Natural killer cell (primary cell): ENCODE measurements around the gene UBE3B. TPM values are rescaled to one million over a fixed set of nuclear protein-coding genes. Genes with fewer than 3 reads are reported as not detected.

ENCODE experiments used
- ATAC-seq, 3 donors: fragments of 150-1000 bp in 2 of 3; fragments of 200-7000 bp in 1 of 3; cut with Tn5 transposase; 1 replicate in 1 of 3; 2 replicates in 2 of 3; pipeline ENCODE4 v1.10.0; 2021; ENCODE audit warnings: mild to moderate bottlenecking in 2 of 3, moderate library complexity in 2 of 3
- DNase-seq, 2 donors: peaks; one replicate each; pipeline versions ENCODE4 v3.0.0 to v3.0.0-alpha.2; 2013 to 2021; ENCODE audit warnings: mixed read lengths in 1 of 2
- H3K27ac ChIP-seq: one replicate; pipeline ENCODE4 v1.5.1; 2013; ENCODE audit warnings: mild to moderate bottlenecking, low read length
- H3K27me3 ChIP-seq: one replicate; pipeline ENCODE4 v1.6.1; 2013; ENCODE audit warnings: low read length; ENCODE audit not compliant: control insufficient read depth, insufficient read depth
- H3K36me3 ChIP-seq: one replicate; pipeline ENCODE4 v1.6.1; 2013; ENCODE audit warnings: low read length; ENCODE audit not compliant: control insufficient read depth, insufficient read depth
- H3K4me1 ChIP-seq: one replicate; pipeline ENCODE4 v1.6.1; 2013; ENCODE audit warnings: low read length; ENCODE audit not compliant: control insufficient read depth, insufficient read depth
- H3K4me3 ChIP-seq: one replicate; pipeline ENCODE4 v1.5.1; 2013; ENCODE audit warnings: low read length
- H3K9me3 ChIP-seq: one replicate; pipeline ENCODE4 v1.6.1; 2013; ENCODE audit warnings: low read length; ENCODE audit not compliant: control insufficient read depth, insufficient read depth
- H3K27ac Mint-ChIP-seq, 2 donors: one replicate each; pipeline ENCODE4 v1.8.0; 2022; ENCODE audit warnings: mild to moderate bottlenecking in 2 of 2, mixed read lengths in 2 of 2, moderate library complexity in 1 of 2
- H3K27me3 Mint-ChIP-seq, 2 donors: one replicate each; pipeline ENCODE4 v1.8.0; 2022; ENCODE audit warnings: low read depth in 2 of 2, mixed read lengths in 2 of 2
- H3K36me3 Mint-ChIP-seq: one replicate; pipeline ENCODE4 v1.8.0; 2022; ENCODE audit warnings: mixed read lengths
- H3K4me1 Mint-ChIP-seq, 2 donors: one replicate each; pipeline ENCODE4 v1.8.0; 2022; ENCODE audit warnings: mixed read lengths in 2 of 2
- H3K4me3 Mint-ChIP-seq: one replicate; pipeline ENCODE4 v1.8.0; 2022; ENCODE audit warnings: mild to moderate bottlenecking, moderate library complexity, mixed read lengths
- H3K9me3 Mint-ChIP-seq, 2 donors: one replicate each; pipeline ENCODE4 v1.8.0; 2022; ENCODE audit warnings: mixed read lengths in 2 of 2
- CTCF ChIP-seq: fragments of 200-600 bp; IDR thresholded peaks from one replicate; pipeline ENCODE4 v1.8.0; 2022; ENCODE audit warnings: antibody characterized with exemption
- WGBS: methylation state at CpG from one replicate; pipeline ENCODE4 v1.1.7; 2013; ENCODE audit warnings: missing lambda C conversion rate; ENCODE audit not compliant: insufficient coverage; 5-methylcytosine and 5-hydroxymethylcytosine counted together
- intact Hi-C: fragments of 100-400 bp; cut with micrococcal nuclease; formaldehyde crosslinking; loops from one replicate; pipeline ENCODE4 v1.14.2; 2022
- total RNA-seq, 4 donors: library from RNA; stranded (reverse); fragments of 120-200 nt in 1 of 4; gene quantifications; one replicate each; pipeline versions ENCODE4 v1.2.3 to v1.2.4, GENCODE V29; 2013 to 2022

UBE3B gene
- total RNA-seq, 3 donors from 2014 or later (not counting 1 experiment from before 2014, with no cell fraction given), result 32.2 to 46.7 (median 39.5) TPM

DNA sequence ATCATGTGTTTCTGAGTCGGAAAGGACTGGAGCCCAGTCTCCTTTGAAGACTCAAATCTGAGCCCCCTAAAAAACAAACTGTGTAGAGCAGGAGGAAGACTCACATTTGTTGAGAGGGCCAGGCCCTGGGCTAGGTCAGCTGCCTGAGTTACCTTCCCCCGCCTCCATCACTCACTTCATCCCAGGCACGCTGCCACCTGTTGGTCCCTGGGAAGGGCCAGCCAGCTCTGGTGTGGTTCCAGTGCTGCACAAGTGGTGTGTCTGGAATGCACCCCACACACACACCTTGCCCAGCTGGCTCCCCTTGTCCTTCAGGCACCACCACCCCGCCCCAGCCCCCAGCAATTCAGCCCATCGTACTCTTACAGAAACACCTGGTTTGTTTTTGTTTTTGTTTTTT lies 105.2 kb downstream of the UBE3B start:
- H3K4me1 ChIP-seq, result no peaks in the 10 kb centered on the region

GRCh38 chr12:109583733-109584132 lies 106.3 kb downstream of the UBE3B start:
- H3K9me3 ChIP-seq, result no peaks in the 10 kb centered on the region
- no peak overlapping the region for H3K27ac Mint-ChIP-seq
- no peaks in the 10 kb centered on the region for H3K9me3 Mint-ChIP-seq
- H3K4me1 Mint-ChIP-seq, result no peaks in the 10 kb centered on the region
- H3K27ac ChIP-seq, result no peak overlapping the region
- no peak for DNase-seq
- H3K36me3 ChIP-seq, result peaks cover 48% of the 10 kb centered on the region
- H3K27me3 ChIP-seq, result no peaks in the 10 kb centered on the region
- no peaks in the 10 kb centered on the region for H3K27me3 Mint-ChIP-seq
- H3K36me3 Mint-ChIP-seq, result no peaks in the 10 kb centered on the region
- H3K4me3 ChIP-seq, result no peak overlapping the region
- no peak for ATAC-seq
- intact Hi-C loops, result no loop called here
- no peak overlapping the region for H3K4me3 Mint-ChIP-seq
- no peaks in the 10 kb centered on the region for H3K4me1 ChIP-seq
- no peak for TF ChIP-seq CTCF
- 100% methylated on average over 2 of the region's 2 CpGs for WGBS

More for the DNA sequence above, 105.2 kb downstream of the UBE3B start:
- WGBS, result 100% methylated on average over 2 of the region's 5 CpGs
- H3K4me3 Mint-ChIP-seq, result no peak overlapping the region
- H3K27ac ChIP-seq, result no peak overlapping the region
- H3K36me3 Mint-ChIP-seq, result no peaks in the 10 kb centered on the region
- peaks cover 59% of the 10 kb centered on the region for H3K36me3 ChIP-seq
- no peak overlapping the region for H3K4me3 ChIP-seq
- H3K9me3 ChIP-seq, result no peaks in the 10 kb centered on the region
- no peaks in the 10 kb centered on the region for H3K9me3 Mint-ChIP-seq
- no peaks in the 10 kb centered on the region for H3K27me3 Mint-ChIP-seq
- intact Hi-C loops, result no loop called here
- TF ChIP-seq CTCF, result no peak
- no peak for ATAC-seq
- no peaks in the 10 kb centered on the region for H3K4me1 Mint-ChIP-seq
- H3K27me3 ChIP-seq, result no peaks in the 10 kb centered on the region
- DNase-seq, result no peak
- H3K27ac Mint-ChIP-seq, result no peak overlapping the region

Other genes with a start within 250 kb of the UBE3B start
- not detected for gene FOXN4, start 168.3 kb upstream of the UBE3B start, total RNA-seq
- gene MYO1H, start 129.7 kb upstream of the UBE3B start, total RNA-seq, result not detected
- gene KCTD10, start 334 bp upstream of the UBE3B start, total RNA-seq, result 100 to 1,000 TPM in 1 of 3 donors, 10 to 100 TPM in 2; 76.0 to 141 (median 79.0) TPM
- 10 to 100 TPM; 17.1 to 18.3 (median 17.6) TPM for gene MMAB, start 95.9 kb downstream of the UBE3B start, total RNA-seq
- gene MVK, start 96.2 kb downstream of the UBE3B start, total RNA-seq, result 10 to 100 TPM in 2 of 3 donors, 1 to 10 TPM in 1; 9.4 to 16.6 (median 16.2) TPM
- gene FAM222A, start 236.2 kb downstream of the UBE3B start, total RNA-seq, result 1 to 10 TPM; 3.1 to 6.6 (median 4.0) TPM